H1 (cell line): Measurements from ENCODE around the gene H2BK1. TPM values are rescaled to one million over a fixed set of nuclear protein-coding genes. Genes with fewer than 3 reads are reported as not detected.

ENCODE experiments used
- NRF1 ChIP-seq: IDR thresholded peaks from 2 replicates; pipeline ENCODE4 v1.6.1; 2011; ENCODE audit warnings: mild to moderate bottlenecking, low read depth, low read length, improper control_type of control experiment
- POLR2A ChIP-seq, 2 experiments: IDR thresholded peaks; 1 replicate in 1 of 2; 2 replicates in 1 of 2; pipeline ENCODE4 v1.6.1; 2011; ENCODE audit warnings: low read depth in 2 of 2, low read length in 2 of 2, mild to moderate bottlenecking in 2 of 2; ENCODE audit errors: control extremely low read depth in 1 of 2
- polyA plus RNA-seq, 7 experiments: library from polyadenylated mRNA; depleted of rRNA in 3 of 7; stranded (reverse) in 5 of 7; unstranded in 2 of 7; fragments of >200 nt in 5 of 7; fragments of 200-250 nt in 2 of 7; gene quantifications; 1 replicate in 5 of 7; 2 replicates in 1 of 7; 4 replicates in 1 of 7; pipeline versions ENCODE4 v1.2.1 to v1.2.3, GENCODE V29; 2011 to 2013; ENCODE audit warnings: missing spikeins in 2 of 7, mixed read lengths in 2 of 7
- total RNA-seq: library from RNA; stranded (reverse); fragmentation: NEBNext Ultra II Directional; extraction: Animal tissue kit (Norgen Biotek cat#: 25700); gene quantifications from 2 replicates; pipeline ENCODE4 v1.2.1, GENCODE V29; 2021
- TF ChIP-seq, protein P1 (sequence below): IDR thresholded peaks from 2 replicates; pipeline ENCODE4 v1.6.1; 2012; ENCODE audit warnings: inconsistent platforms

H2BK1 gene
- total and polyA plus RNA-seq, 2 of the 8 experiments (the other 6 are each of a cell fraction or from before 2014, with no cell fraction given) = not detected

DNA sequence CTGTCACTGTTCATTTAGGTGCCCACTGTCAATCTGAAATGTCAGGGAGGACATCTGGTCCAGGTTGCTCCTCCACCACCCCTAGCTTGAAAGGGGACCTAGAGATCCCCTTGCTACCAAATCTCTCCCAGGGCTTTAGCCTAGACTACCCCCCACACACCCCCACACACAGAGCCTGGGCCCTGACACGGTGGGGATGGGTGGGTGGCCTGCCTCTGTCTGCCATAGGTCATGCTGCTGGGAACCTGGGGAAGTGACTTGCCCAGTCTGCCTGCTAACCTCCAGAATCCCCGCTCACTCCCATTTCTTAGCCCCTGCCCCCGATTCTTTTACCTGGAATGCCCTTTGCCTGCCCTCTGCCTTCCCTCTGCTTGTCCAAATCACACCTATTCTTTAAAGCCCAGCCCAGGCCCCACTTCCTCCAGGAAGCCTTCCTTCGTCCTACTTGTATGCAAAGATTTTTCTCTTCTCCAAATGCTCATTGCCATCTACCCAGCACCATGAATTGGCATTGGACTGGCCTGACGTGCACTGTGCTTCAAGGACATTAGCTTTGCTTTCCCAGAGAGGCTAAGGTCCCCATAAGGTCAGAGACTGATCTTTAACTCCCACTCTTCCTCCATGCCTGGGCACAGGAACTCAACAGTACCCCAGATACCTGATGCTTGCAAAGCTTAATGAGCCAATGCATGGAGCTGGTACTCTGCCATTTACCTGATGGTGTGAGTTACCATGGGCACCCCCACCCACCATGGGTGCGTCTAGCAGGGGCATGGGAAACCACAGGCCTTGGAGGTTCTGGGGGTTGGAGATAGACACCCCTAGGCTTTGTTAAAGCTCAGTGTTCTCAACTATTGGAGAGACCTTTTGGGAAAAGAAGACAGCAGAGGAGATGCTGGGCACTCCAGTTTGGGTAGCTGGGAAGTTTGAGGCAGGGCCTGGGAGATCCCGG is 40.2 kb upstream of the H2BK1 start (continued):
- TF ChIP-seq, protein P1, sequence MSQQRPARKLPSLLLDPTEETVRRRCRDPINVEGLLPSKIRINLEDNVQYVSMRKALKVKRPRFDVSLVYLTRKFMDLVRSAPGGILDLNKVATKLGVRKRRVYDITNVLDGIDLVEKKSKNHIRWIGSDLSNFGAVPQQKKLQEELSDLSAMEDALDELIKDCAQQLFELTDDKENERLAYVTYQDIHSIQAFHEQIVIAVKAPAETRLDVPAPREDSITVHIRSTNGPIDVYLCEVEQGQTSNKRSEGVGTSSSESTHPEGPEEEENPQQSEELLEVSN = no peak
- TF ChIP-seq NRF1 (no peak), POLR2A (IDR thresholded peaks at IDR 0.05; ENCODE audit: control extremely low read depth in 1 of 2, low read depth in 2 of 2, low read length in 2 of 2) (no peak)
